Right lung (tissue), 5 donors: ENCODE measurements around the gene IGSF10. TPM values are rescaled to one million over a fixed set of nuclear protein-coding genes. Genes with fewer than 3 reads are reported as not detected.
A peak's percentile ranks its signal among the peaks of the same experiment; 100 is the strongest.

Source experiments
- DNase-seq, 2 donors: peaks; one replicate each; pipeline ENCODE4 v3.0.0-alpha.2; 2013
- polyA plus RNA-seq, 5 donors: library from polyadenylated mRNA; unstranded; fragments of 120-200 nt; gene quantifications; one replicate each; pipeline versions ENCODE4 v1.2.1 to v1.2.3, GENCODE V29; 2013; ENCODE audit warnings: inconsistent platforms in 1 of 5, low replicate concordance in 1 of 5; ENCODE audit not compliant: insufficient read length in 5 of 5, insufficient read depth in 1 of 5

IGSF10 gene
- polyA plus RNA-seq, 5 donors = 17.6 to 38.3 (median 34.3) TPM

GRCh38 chr3:151468284-151468917, 7.5 kb upstream of the IGSF10 start:
- no peak for DNase-seq

DNA sequence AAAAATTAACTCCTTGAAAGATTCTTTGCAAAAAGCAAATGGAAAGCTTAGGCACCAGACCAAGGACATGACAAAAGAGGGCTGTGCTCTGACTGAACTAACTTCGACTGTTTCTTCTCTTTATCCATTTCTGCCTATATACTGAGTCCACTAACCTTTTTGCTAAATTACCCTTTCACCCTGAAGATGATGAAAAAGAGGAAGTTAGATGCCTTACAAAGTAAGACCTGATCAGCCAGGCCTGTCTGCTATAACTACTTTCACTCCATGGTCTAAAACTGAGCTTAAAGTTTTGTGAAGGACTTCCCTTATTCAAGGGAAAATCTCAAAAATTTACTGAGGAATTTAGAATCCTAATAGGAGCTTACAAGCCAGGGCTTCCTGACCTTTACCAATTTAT, 6.2 kb upstream of the IGSF10 start:
- DNase-seq = no peak

DNA sequence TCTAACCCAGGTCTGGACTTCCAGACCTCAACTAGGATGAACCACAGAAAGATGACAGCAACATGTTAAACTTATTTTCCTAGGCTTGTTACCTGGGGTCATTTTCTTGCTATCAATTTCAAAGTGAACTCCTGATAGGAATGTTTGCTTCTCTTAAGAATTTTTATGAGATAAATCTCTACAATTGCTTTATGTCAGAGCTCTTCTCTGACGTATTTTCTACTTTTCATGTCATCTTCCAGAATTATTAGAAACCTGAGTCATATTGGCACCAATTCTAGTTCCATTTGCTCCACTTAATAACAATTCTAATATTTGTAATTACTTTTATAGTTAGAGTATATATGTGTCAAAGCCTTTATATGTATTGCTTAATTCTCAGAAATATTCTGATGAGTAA, 2.1 kb upstream of the IGSF10 start:
- DNase-seq = no peak

DNA sequence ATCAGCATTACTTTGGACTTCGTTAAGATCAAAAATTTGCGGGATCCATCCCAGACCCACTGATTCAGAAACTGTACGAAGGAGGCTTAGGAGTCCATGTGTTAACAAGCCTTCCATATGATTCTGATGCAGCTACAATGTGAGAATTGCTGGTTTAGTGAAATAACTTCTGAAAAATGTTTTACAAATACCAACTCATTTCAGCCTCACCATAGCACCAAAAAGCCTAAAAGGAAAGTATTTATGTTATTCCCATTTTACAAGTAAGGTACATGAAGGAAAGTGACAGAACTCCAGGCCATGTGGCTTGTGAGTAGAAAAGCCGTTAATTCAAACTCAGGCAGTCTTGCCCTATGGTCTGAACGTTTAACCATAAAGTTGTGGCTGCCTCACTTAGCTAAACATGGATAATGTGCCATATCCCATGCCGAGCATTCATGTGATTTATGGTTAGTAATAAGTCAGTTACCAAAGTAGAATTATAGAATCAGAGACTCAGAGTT, 1.5 kb upstream of the IGSF10 start:
- DNase-seq = no peak

DNA sequence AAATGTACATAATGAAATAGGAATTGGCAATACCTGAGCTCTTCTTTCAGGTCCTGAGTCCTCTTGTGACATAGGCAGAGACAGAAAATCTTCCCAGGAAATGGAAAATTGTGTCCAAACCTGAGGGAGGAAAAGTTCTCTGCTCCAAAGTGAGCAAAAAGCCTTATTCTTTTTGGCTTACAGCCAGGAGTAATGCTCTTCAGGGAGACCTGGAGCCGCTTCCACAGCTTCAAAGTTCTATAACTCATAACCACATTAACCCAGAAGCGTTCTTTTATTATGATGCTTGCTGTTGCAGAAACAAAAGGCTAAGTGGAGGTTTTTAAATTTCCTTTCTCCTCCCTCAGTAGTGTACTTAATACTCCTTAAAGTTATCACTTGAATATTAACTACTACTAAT, 633 bp downstream of the IGSF10 start:
- DNase-seq = no peak

DNA sequence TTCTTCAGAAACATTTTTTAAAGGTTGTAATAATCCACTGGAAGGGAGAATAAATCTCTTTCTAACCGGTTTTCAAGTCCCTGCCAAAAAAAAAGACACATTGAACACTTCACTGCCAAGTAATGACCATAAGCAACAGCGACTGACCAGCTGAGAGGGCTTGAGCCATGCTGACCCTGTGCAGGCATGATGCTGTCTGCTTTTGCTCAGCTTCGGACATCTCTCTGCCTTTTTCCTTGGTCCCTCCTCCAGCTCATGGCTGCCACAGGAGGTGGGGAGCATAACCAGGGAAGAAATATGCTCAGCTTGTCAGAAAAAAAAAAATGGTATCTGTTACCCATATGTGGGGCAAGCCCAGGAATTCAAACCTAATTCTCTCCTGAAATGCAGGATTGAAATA, 1.5 kb downstream of the IGSF10 start:
- peak in 1 of 2 donors; percentile 31 for DNase-seq

GRCh38 chr3:151456065-151456464, 4.8 kb downstream of the IGSF10 start:
- DNase-seq = no peak

GRCh38 chr3:151452841-151453240, 8.0 kb downstream of the IGSF10 start:
- no peak for DNase-seq

DNA sequence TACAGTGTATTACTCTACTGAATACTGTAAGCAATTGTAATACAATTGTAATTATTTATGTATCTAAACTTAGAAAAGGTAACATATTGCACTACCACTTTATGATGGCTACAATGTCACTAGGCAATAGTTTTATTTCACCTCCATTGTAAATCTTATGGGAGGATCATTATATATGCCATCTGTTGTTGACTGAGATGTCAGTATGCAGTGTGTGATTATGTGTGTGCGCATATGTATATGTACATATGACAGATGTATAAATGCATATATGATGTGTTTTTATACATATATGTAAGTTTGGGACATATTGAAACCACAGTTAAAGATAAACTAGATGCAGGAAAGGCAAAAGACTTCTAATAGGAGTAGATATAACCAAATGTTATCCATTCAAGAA, 8.5 kb downstream of the IGSF10 start:
- DNase-seq = no peak

DNA sequence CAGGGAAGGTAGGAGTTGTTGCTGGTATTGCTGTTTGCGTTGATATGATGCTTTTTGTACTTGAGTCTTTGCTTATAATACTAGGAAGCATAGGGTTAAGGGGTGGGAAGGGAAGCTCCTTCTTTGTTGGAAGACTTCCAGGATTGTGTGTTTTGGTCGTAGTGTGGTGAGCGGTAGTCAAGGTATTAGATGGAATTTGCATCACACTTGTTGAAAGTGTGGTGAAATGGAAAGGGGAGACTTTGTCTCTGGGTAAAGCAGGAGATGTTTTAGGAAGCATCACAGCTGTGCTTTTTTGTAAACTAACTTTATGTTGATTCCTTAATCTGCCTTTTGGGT, 14.9 kb downstream of the IGSF10 start:
- no peak for DNase-seq

- peak; percentile 63 to 64 for DNase-seq
Observed at GRCh38 chr3:151445273-151446001, 15.4 kb downstream of the IGSF10 start.

DNA sequence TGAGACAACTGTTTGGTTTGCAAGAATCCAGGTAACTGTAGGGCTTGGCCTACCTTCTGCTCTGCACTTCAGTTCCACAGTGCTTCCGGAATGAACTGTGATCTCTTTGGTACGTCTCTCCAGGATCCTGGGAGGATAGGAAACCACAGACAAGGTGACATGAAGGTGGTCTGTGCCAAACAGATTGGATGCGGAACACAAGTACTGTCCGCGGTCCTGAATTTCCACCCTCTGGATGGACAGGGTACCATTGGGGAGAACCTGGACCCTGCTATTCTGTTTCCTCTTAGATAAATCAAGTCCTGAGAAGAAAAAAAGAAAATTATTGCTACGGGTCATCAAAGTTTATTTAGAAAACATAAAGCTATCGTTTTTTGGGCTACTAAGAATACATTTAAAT, 17.3 kb downstream of the IGSF10 start:
- DNase-seq = no peak

DNA sequence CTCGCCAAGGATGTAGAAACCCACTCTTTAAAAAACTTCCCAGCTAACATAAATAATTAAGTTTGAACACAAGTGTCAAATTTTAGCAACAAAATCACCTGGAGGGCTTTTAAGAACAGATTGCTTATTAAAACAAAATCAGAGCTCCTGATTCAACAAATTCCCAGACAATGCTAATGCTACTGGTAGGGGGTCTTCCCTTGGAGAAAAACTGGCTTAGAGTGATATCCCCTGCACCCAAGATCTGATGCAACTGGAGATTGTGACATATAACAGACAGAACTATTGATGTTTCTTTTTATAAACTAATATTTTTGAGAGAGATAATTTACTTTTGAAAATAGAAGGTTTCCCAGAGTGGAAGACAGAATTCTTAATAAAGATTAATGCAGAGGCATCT, 19.9 kb downstream of the IGSF10 start:
- DNase-seq = no peak

DNA sequence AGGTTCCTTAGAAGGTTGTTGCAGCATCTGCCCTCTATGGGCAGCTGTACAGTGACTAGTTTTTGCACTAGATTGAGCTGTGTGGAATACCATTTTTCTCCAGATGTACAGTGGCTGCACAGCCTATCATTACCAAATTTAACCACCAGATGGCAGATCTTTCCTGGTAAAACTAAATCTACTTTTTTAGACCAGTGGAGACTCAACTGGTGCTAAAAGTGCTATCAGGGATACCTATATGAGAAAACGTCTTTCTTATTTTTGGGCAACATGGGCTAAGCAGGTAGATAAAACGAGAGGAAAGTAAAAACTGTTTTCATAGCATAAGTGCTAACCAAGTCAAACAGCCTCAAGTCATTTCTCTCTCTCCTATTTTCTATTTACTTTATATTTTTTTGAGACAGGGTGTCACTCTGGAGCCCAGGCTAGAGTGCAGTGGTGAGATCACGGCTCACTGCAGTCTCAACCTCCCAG, 21.2 kb downstream of the IGSF10 start:
- peak in 1 of 2 donors; percentile 71 for DNase-seq

- no peak for DNase-seq
Observed at GRCh38 chr3:151437906-151438305, 23.0 kb downstream of the IGSF10 start.

DNA sequence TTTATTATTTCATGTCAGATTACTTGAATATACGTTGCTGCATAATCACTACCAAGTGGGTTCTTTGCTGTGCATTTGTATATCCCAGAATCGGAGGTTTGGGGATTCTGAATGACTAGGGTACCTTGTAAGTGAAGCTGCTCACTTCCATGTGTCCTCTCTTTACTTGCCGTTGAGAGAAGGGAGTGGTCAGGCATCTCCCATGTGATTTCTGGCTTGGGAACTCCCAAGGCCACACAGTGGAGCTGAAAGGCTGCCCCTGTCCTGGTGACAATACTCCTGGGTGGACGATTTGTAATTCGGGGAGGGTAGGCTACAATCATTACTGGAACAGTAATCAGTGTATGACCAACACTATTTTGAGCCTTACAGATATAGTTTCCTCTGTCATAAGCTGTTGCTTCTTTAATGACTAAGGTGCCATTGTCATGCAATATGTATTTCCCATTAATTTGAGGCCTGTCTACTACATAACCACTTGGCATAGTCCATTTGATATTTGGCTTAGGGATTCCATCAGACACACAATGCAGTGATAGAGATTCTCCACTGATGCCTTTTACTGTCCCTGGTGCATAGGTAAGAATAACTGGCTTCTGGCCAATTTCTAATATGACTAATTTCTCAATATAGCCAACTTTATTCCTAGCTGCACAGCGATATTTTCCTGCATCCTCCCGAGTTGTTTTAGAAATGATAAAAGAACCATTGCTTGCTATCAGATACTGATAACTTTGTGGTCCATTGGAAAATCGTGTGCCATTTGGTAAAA, 24.0 kb downstream of the IGSF10 start:
- DNase-seq = no peak

DNA sequence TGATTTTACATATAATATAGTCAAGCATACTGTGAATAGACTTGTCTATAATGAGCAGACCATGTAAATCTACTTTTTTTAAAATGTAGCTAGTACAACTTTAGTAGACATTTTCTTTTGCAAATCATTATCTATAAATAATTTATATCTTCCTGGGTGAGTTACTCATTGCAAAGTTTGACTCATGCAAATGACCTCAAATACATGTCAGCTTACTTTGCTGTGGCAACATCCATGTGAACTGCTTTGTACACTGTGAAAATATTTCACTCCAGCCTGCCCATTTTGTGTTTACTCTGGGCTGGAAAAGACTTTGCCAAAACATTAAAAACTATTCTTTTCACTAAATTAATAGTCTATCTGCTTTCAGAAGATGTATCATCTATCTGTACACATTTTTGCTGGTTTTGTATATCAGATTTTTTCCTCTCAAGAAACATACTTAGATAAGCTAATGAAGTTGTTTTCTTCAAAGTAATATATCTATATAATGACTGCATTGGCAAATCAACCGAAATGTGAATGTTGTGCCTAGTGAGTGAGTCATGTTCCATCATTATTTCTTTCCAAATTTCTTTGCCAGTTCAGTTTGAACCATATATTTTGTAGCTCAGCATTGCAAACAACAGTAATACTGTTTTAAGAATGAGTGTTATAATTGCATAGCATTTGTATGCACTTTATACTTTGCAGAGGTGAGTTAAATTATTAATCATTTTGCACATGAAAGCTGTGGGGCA, 26.5 kb downstream of the IGSF10 start:
- no peak for DNase-seq

GRCh38 chr3:151432616-151433372, 28.1 kb downstream of the IGSF10 start:
- DNase-seq = no peak

GRCh38 chr3:151431940-151432339, 28.9 kb downstream of the IGSF10 start:
- DNase-seq = no peak

GRCh38 chr3:151430821-151431484, 29.9 kb downstream of the IGSF10 start:
- no peak for DNase-seq

DNA sequence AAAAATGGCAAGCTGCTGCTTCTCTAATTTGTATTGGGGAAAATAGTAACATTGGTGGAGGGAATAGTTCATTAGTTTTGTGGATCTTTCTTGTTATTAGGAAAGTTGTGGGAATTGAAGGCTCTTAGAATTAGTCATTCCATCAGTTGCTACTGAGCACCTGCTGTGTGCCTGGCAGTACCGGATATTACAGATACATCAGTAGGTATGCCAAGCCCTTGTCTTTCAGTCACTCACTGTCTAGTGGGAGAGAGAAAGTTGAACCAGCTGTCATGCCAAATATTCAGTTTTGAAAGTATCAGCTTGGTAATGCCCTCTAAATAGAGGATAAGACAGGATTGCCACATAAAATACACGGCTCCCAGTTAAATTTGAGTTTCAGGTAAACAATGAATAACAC, 32.5 kb downstream of the IGSF10 start:
- no peak for DNase-seq
